T-helper 9 cell (primary cell): Measurements from ENCODE around the gene MCU.
"Not testable (repeated sequence)": the region's sequence is repeated elsewhere in the genome, so short reads cannot be mapped to it uniquely, and the experiment has no call there.

Source experiments
- DNase-seq: peaks from one replicate; pipeline ENCODE4 v3.0.0-alpha.2; 2020

The MCU gene

GRCh38 chr10:72906446-72906845 lies 214.5 kb downstream of the MCU start:
- no peak for DNase-seq

- DNase-seq, result no peak
Observed at GRCh38 chr10:72910705-72911104, 218.8 kb downstream of the MCU start.

- no peak for DNase-seq
Observed at GRCh38 chr10:72911758-72912157, 219.8 kb downstream of the MCU start.

- DNase-seq, result no peak
Observed at GRCh38 chr10:72912736-72913135, 220.8 kb downstream of the MCU start.

GRCh38 chr10:72913287-72913686 lies 221.3 kb downstream of the MCU start:
- DNase-seq, result no peak

GRCh38 chr10:72917201-72917600 lies 225.3 kb downstream of the MCU start:
- not testable (repeated sequence) for DNase-seq

- DNase-seq, result not testable (repeated sequence)
Observed at GRCh38 chr10:72917803-72918332, 225.9 kb downstream of the MCU start.

- DNase-seq, result no peak
Observed at GRCh38 chr10:72918352-72918751, 226.4 kb downstream of the MCU start.

- not testable (repeated sequence) for DNase-seq
Observed at GRCh38 chr10:72921147-72921683, 229.3 kb downstream of the MCU start.

GRCh38 chr10:72924351-72924750 lies 232.4 kb downstream of the MCU start:
- no peak for DNase-seq

GRCh38 chr10:72925951-72926465 lies 234.1 kb downstream of the MCU start:
- no peak for DNase-seq

GRCh38 chr10:72927485-72927884 lies 235.5 kb downstream of the MCU start:
- no peak for DNase-seq

GRCh38 chr10:72928798-72929197 lies 236.9 kb downstream of the MCU start:
- DNase-seq, result no peak

GRCh38 chr10:72930276-72930675 lies 238.3 kb downstream of the MCU start:
- no peak for DNase-seq

- no peak for DNase-seq
Observed at GRCh38 chr10:72932259-72933015, 240.5 kb downstream of the MCU start.

GRCh38 chr10:72935361-72935760 lies 243.4 kb downstream of the MCU start:
- no peak for DNase-seq
